Activated CD4-positive, alpha-beta T cell treated with anti-CD3 and anti-CD28 coated beads, Interleukin-2, Interleukin-6, amounts not matched to agents 100 ng/mL and 50 ng/mL, durations not matched to agents 16 hours and 8 hours (primary cell): Measurements from ENCODE around the gene THOC7.

Experiments
- DNase-seq: peaks from one replicate; pipeline ENCODE4 v3.0.0-alpha.2; 2020

THOC7 gene

GRCh38 chr3:63832395-63832794, 31.2 kb downstream of the THOC7 start:
- no peak for DNase-seq

GRCh38 chr3:63830526-63830925, 33.1 kb downstream of the THOC7 start:
- DNase-seq, result no peak

- DNase-seq, result no peak
Observed at GRCh38 chr3:63824309-63824708, 39.3 kb downstream of the THOC7 start.

- DNase-seq, result no peak
Observed at GRCh38 chr3:63819151-63819398, 44.5 kb downstream of the THOC7 start, which contains the start of gene C3orf49. TSS of gene C3orf49 (plus strand) at chr3:63819299. CDS start at chr3:63819472, 173 bp downstream.

GRCh38 chr3:63818282-63819150, 45.1 kb downstream of the THOC7 start:
- DNase-seq, result peak; percentile 67

- no peak for DNase-seq
Observed at GRCh38 chr3:63817225-63817624, 46.4 kb downstream of the THOC7 start.

- DNase-seq, result no peak
Observed at GRCh38 chr3:63814237-63814636, 49.4 kb downstream of the THOC7 start.

- DNase-seq, result no peak
Observed at GRCh38 chr3:63809607-63810006, 54.0 kb downstream of the THOC7 start.

GRCh38 chr3:63808633-63809032, 55.0 kb downstream of the THOC7 start:
- DNase-seq, result no peak

GRCh38 chr3:63807961-63808565, 55.5 kb downstream of the THOC7 start:
- no peak for DNase-seq

GRCh38 chr3:63803911-63804310, 59.7 kb downstream of the THOC7 start:
- DNase-seq, result no peak

GRCh38 chr3:63800097-63800496, 63.5 kb downstream of the THOC7 start:
- DNase-seq, result no peak

- DNase-seq, result no peak
Observed at GRCh38 chr3:63798949-63799348, 64.7 kb downstream of the THOC7 start.

- DNase-seq, result no peak
Observed at GRCh38 chr3:63798544-63798943, 65.1 kb downstream of the THOC7 start.

GRCh38 chr3:63795438-63795837, 68.2 kb downstream of the THOC7 start:
- no peak for DNase-seq

GRCh38 chr3:63791974-63792373, 71.6 kb downstream of the THOC7 start:
- no peak for DNase-seq
